Caco-2 (cell line): ENCODE results near the gene SIAH2. TPM values are rescaled to one million over a fixed set of nuclear protein-coding genes. Genes with fewer than 3 reads are reported as not detected.
A peak's percentile ranks its signal among the peaks of the same experiment; 100 is the strongest.

Experiments used
- BruUV-seq: library from RNA; stranded (reverse); fragments of 400-500 nt; replicated peaks from 2 replicates; lab custom pipeline; 2021; lab: Mats Ljungman, UMichigan
- CTCF ChIA-PET: fragments of 300-600 bp; sonication (Branson Sonifier 250); formaldehyde crosslinking; loops from one replicate; lab custom pipeline; 2022; ENCODE audit warnings: antibody characterized with exemption; lab: Charles Lee
- POLR2A ChIA-PET: fragments of 300-600 bp; sonication (Branson Sonifier 250); formaldehyde crosslinking; loops from one replicate; lab custom pipeline; 2022; ENCODE audit warnings: antibody characterized with exemption; lab: Charles Lee
- DNase-seq, 2 experiments: peaks; one replicate each; pipeline versions ENCODE4 v3.0.0 to v3.0.0-alpha.2; 2020 to 2022
- H3K27me3 ChIP-seq: replicated peaks from 2 replicates; pipeline ENCODE4 v1.6.0; 2011; ENCODE audit warnings: low read length; ENCODE audit not compliant: control insufficient read depth, insufficient read depth
- H3K36me3 ChIP-seq: 2 replicates; pipeline ENCODE4 v1.5.1; 2011; ENCODE audit warnings: low read length; ENCODE audit not compliant: control insufficient read depth, insufficient read depth
- H3K4me1 ChIP-seq: fragments of 250-450 bp; sonication (Bioruptor Pico); 2 replicates; pipeline ENCODE4 v1.5.1; 2020; ENCODE audit warnings: mild to moderate bottlenecking
- H3K4me3 ChIP-seq: 2 replicates; pipeline ENCODE4 v1.5.1; 2011; ENCODE audit warnings: low read depth, mild to moderate bottlenecking, control low read depth, low read length
- H3K9me3 ChIP-seq: fragments of 250-450 bp; sonication (Bioruptor Pico); 2 replicates; pipeline ENCODE4 v1.5.1; 2020; ENCODE audit warnings: mild to moderate bottlenecking, moderate library complexity
- H3K27ac Mint-ChIP-seq: one replicate; pipeline ENCODE4 v1.8.0; 2022; ENCODE audit warnings: mixed read lengths; ENCODE audit not compliant: unreplicated experiment
- H3K27me3 Mint-ChIP-seq: one replicate; pipeline ENCODE4 v1.8.0; 2022; ENCODE audit warnings: mixed read lengths; ENCODE audit not compliant: insufficient read depth, unreplicated experiment
- H3K36me3 Mint-ChIP-seq: one replicate; pipeline ENCODE4 v1.8.0; 2022; ENCODE audit warnings: mild to moderate bottlenecking, mixed read lengths; ENCODE audit not compliant: insufficient read depth, unreplicated experiment
- H3K4me1 Mint-ChIP-seq: one replicate; pipeline ENCODE4 v1.8.0; 2022; ENCODE audit warnings: low read depth, mixed read lengths; ENCODE audit not compliant: unreplicated experiment
- H3K4me3 Mint-ChIP-seq: one replicate; pipeline ENCODE4 v1.8.0; 2022; ENCODE audit warnings: mild to moderate bottlenecking, moderate library complexity, mixed read lengths; ENCODE audit not compliant: unreplicated experiment
- H3K9me3 Mint-ChIP-seq: one replicate; pipeline ENCODE4 v1.8.0; 2022; ENCODE audit warnings: mixed read lengths; ENCODE audit not compliant: unreplicated experiment
- intact Hi-C: fragments of 100-400 bp; cut with micrococcal nuclease; formaldehyde crosslinking; loops from one replicate; pipeline ENCODE4 v1.10.0; 2022; ENCODE audit not compliant: unreplicated experiment
- total RNA-seq: library from RNA; stranded (reverse); gene quantifications from 2 replicates; pipeline ENCODE4 v1.2.3, GENCODE V29; 2022
- TF ChIP-seq, protein P1 (sequence below), 2 experiments: fragments of 200-600 bp in 1 of 2; IDR thresholded peaks; 1 replicate in 1 of 2; 2 replicates in 1 of 2; pipeline versions ENCODE4 v1.5.1 to v1.8.0; 2011 to 2022; ENCODE audit warnings: antibody characterized with exemption in 1 of 2, control low read depth in 1 of 2, inconsistent platforms in 1 of 2, low read depth in 1 of 2, low read length in 1 of 2, mild to moderate bottlenecking in 1 of 2, moderate library complexity in 1 of 2; ENCODE audit not compliant: insufficient read depth in 1 of 2, severe bottlenecking in 1 of 2, unreplicated experiment in 1 of 2

Gene SIAH2
- total RNA-seq, 1 experiment from 2014 or later, result 25.6 TPM

DNA sequence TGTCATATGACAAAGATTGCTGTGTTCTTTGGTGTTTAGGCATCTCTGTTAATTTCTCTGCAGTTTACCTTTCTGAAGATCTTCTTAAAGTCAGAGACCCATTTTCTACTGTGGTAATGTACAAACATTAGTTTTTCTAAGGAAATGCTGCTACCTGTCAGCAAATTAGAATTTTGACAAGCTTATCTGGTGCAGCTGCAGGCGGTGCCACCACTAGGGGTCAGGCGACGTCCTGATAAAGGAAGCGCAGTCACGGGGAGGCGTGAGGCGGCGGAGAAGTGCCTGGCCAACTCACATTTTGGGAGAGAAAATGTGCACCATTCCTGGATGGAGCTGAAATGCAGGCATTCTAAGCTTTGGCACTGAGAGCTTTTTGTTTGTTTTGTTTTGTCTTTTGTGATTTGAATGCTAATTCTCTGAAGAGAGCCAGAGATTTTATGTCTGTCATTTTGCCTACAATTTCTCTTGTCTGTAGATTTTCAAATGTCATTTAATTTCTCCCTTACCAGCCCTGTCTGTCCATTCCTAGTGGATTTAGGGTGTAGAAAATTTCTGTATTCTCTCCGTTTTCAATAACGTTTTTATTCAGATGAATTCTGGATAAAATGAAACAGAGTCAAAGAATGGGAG is 24.9 kb upstream of the SIAH2 start:
- POLR2A ChIA-PET, result interaction anchor here (0.6 kb wide), 1 partner anchor 25 kb away, joined by 3 read pairs; the partner anchor contains the start of gene SIAH2
- TF ChIP-seq, protein P1, sequence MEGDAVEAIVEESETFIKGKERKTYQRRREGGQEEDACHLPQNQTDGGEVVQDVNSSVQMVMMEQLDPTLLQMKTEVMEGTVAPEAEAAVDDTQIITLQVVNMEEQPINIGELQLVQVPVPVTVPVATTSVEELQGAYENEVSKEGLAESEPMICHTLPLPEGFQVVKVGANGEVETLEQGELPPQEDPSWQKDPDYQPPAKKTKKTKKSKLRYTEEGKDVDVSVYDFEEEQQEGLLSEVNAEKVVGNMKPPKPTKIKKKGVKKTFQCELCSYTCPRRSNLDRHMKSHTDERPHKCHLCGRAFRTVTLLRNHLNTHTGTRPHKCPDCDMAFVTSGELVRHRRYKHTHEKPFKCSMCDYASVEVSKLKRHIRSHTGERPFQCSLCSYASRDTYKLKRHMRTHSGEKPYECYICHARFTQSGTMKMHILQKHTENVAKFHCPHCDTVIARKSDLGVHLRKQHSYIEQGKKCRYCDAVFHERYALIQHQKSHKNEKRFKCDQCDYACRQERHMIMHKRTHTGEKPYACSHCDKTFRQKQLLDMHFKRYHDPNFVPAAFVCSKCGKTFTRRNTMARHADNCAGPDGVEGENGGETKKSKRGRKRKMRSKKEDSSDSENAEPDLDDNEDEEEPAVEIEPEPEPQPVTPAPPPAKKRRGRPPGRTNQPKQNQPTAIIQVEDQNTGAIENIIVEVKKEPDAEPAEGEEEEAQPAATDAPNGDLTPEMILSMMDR (IDR thresholded peaks at IDR 0.05; ENCODE audit: insufficient read depth in 1 of 2, low read depth in 1 of 2, low read length in 1 of 2, severe bottlenecking in 1 of 2, unreplicated experiment in 1 of 2), result peak; percentile 92
- H3K4me1 ChIP-seq, result no peaks in the 10 kb centered on the region
- no TSS peak for BruUV-seq
- no peaks in the 10 kb centered on the region for H3K9me3 ChIP-seq
- H3K27ac Mint-ChIP-seq, result no peak overlapping the region
- CTCF ChIA-PET, result interaction anchor here (0.5 to 1.6 kb wide), 10 partner anchors 8 to 299 kb away, joined by 3 to 17 read pairs (median 4); partner anchors contain the start of gene SIAH2
- H3K27me3 ChIP-seq, result no peaks in the 10 kb centered on the region
- intact Hi-C loops, result loop anchor here (1.0 to 10.0 kb wide), 4 partner anchors 42 to 358 kb away; partner anchors contain the start of gene MED12L
- no peak overlapping the region for H3K4me3 ChIP-seq
- H3K4me3 Mint-ChIP-seq, result no peak overlapping the region
- peak; percentile 80 to 82 for DNase-seq
- no peaks in the 10 kb centered on the region for H3K4me1 Mint-ChIP-seq
- no peaks in the 10 kb centered on the region for H3K9me3 Mint-ChIP-seq
- H3K27me3 Mint-ChIP-seq, result peaks cover 3% of the 10 kb centered on the region
- no peaks in the 10 kb centered on the region for H3K36me3 ChIP-seq
- no peaks in the 10 kb centered on the region for H3K36me3 Mint-ChIP-seq

- Histone ChIP-seq H3K27me3 (no peaks in the 10 kb centered on the region), H3K9me3 (no peaks in the 10 kb centered on the region), H3K4me3 (no peak overlapping the region), H3K4me1 (no peaks in the 10 kb centered on the region), H3K36me3 (no peaks in the 10 kb centered on the region)
- intact Hi-C loops, result loop anchor here (1.0 to 10.0 kb wide), 4 partner anchors 44 to 360 kb away; partner anchors contain the start of gene MED12L
- Mint-ChIP-seq H3K27me3 (peaks cover 3% of the 10 kb centered on the region), H3K4me1 (no peaks in the 10 kb centered on the region), H3K9me3 (no peaks in the 10 kb centered on the region), H3K4me3 (no peak overlapping the region), H3K27ac (no peak overlapping the region), H3K36me3 (no peaks in the 10 kb centered on the region)
- TF ChIP-seq, protein P1 (IDR thresholded peaks at IDR 0.05; ENCODE audit: insufficient read depth in 1 of 2, low read depth in 1 of 2, low read length in 1 of 2, severe bottlenecking in 1 of 2, unreplicated experiment in 1 of 2), result no peak
- BruUV-seq, result no TSS peak
- ChIA-PET POLR2A (no interaction called here), CTCF (interaction anchor here (0.8 kb wide), 1 partner anchor 23 kb away, joined by 5 read pairs; no protein-coding TSS in a partner anchor)
- DNase-seq, result no peak
These were observed 23.8 kb upstream of the SIAH2 start for GRCh38 chr3:150786791-150787190.

DNA sequence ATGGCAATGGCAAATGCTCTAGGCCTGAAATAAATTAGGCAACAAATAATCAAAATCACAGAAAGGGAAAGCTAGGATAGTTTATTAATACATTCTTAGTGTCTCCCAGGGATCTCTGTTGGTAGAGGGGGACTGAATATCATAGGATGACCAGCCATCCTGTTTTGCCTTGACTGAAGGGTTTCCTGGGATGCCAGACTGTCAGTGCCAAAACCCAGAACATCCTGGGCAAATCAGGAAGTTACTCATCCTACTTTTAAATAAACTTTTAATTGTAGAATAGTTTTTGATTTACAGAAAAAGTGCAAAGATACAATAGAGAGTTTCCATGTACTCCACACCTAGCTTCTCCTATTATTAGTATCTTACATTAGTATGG is 21.8 kb upstream of the SIAH2 start:
- H3K27ac Mint-ChIP-seq, result no peak overlapping the region

More for the DNA sequence above, 21.8 kb upstream of the SIAH2 start:
- Histone ChIP-seq H3K36me3 (no peaks in the 10 kb centered on the region), H3K9me3 (no peaks in the 10 kb centered on the region), H3K27me3 (no peaks in the 10 kb centered on the region), H3K4me1 (no peaks in the 10 kb centered on the region), H3K4me3 (no peak overlapping the region)
- intact Hi-C loops, result loop anchor here (10.0 kb wide), 1 partner anchor 300 kb away; the partner anchor contains the start of gene MED12L
- ChIA-PET POLR2A (no interaction called here), CTCF (no interaction called here)
- Mint-ChIP-seq H3K4me1 (no peaks in the 10 kb centered on the region), H3K36me3 (no peaks in the 10 kb centered on the region), H3K9me3 (no peaks in the 10 kb centered on the region), H3K4me3 (no peak overlapping the region), H3K27me3 (peaks cover 6% of the 10 kb centered on the region)
- TF ChIP-seq, protein P1 (IDR thresholded peaks at IDR 0.05; ENCODE audit: insufficient read depth in 1 of 2, low read depth in 1 of 2, low read length in 1 of 2, severe bottlenecking in 1 of 2, unreplicated experiment in 1 of 2), result no peak
- DNase-seq, result no peak
- BruUV-seq, result no TSS peak
